HG02642 (cell line): ENCODE results near the gene KLC1.

Experiments
- ATAC-seq: cut with Tn5 transposase; IDR thresholded peaks from one replicate; pipeline ENCODE4 v1.9.1; 2021; ENCODE audit warnings: mild to moderate bottlenecking; ENCODE audit not compliant: unreplicated experiment, poor library complexity

KLC1 gene

GRCh38 chr14:103656031-103656755 is 27.2 kb downstream of the KLC1 start:
- no peak for ATAC-seq

GRCh38 chr14:103656756-103657133 is 27.7 kb downstream of the KLC1 start:
- ATAC-seq, result no peak

GRCh38 chr14:103657471-103657870 is 28.5 kb downstream of the KLC1 start:
- ATAC-seq, result no peak

- no peak for ATAC-seq
Measured at GRCh38 chr14:103659631-103660030, 30.6 kb downstream of the KLC1 start.

GRCh38 chr14:103662029-103662428 is 33.0 kb downstream of the KLC1 start:
- no peak for ATAC-seq

- ATAC-seq, result no peak
Measured at GRCh38 chr14:103662591-103662990, 33.6 kb downstream of the KLC1 start.

- no peak for ATAC-seq
Measured at GRCh38 chr14:103663506-103663905, 34.5 kb downstream of the KLC1 start.

- ATAC-seq, result no peak
Measured at GRCh38 chr14:103667671-103668070, 38.7 kb downstream of the KLC1 start.

- ATAC-seq, result no peak
Measured at GRCh38 chr14:103668117-103668516, 39.1 kb downstream of the KLC1 start.

- no peak for ATAC-seq
Measured at GRCh38 chr14:103669370-103669769, 40.4 kb downstream of the KLC1 start.

- no peak for ATAC-seq
Measured at GRCh38 chr14:103671911-103672310, 42.9 kb downstream of the KLC1 start.

- no peak for ATAC-seq
Measured at GRCh38 chr14:103675957-103676356, 46.9 kb downstream of the KLC1 start.

- no peak for ATAC-seq
Measured at GRCh38 chr14:103676881-103677675, 48.1 kb downstream of the KLC1 start.

- peak; percentile 70 for ATAC-seq
Measured at GRCh38 chr14:103679351-103679750, 50.3 kb downstream of the KLC1 start.

GRCh38 chr14:103680491-103681231 is 51.6 kb downstream of the KLC1 start:
- ATAC-seq, result no peak

- no peak for ATAC-seq
Measured at GRCh38 chr14:103683139-103683538, 54.1 kb downstream of the KLC1 start.

- ATAC-seq, result no peak
Measured at GRCh38 chr14:103684471-103684870, 55.5 kb downstream of the KLC1 start.

GRCh38 chr14:103684871-103685270 is 55.9 kb downstream of the KLC1 start:
- ATAC-seq, result no peak

- ATAC-seq, result no peak
Measured at GRCh38 chr14:103685276-103686211, 56.5 kb downstream of the KLC1 start.
